Common myeloid progenitor, CD34-positive (primary cell): Measurements from ENCODE around the gene AMBP.
A peak's percentile ranks its signal among the peaks of the same experiment; 100 is the strongest.

Experiments
- CTCF ChIA-PET: fragments of 350-600 bp; sonication (Branson Sonifier 250); formaldehyde crosslinking; loops from one replicate; lab custom pipeline; 2021; ENCODE audit warnings: antibody characterized with exemption; lab: Charles Lee
- POLR2A ChIA-PET: fragments of 350-600 bp; sonication (Branson Sonifier 250); formaldehyde crosslinking; loops from one replicate; lab custom pipeline; 2021; ENCODE audit warnings: antibody characterized with exemption; lab: Charles Lee
- DNase-seq, 3 donors: peaks; one replicate each; pipeline versions ENCODE4 v3.0.0 to v3.0.0-alpha.2; 2013
- H3K27ac ChIP-seq, 2 experiments: 1 replicate in 1 of 2; 2 replicates in 1 of 2; pipeline ENCODE4 v1.7.0; 2013; ENCODE audit warnings: inconsistent platforms in 2 of 2, low read length in 2 of 2, mild to moderate bottlenecking in 2 of 2, low read depth in 1 of 2, moderate library complexity in 1 of 2; ENCODE audit not compliant: severe bottlenecking in 2 of 2, insufficient read depth in 1 of 2, poor library complexity in 1 of 2
- H3K27me3 ChIP-seq, 5 experiments: replicated peaks in 2 of 5; 1 replicate in 3 of 5; 2 replicates in 2 of 5; pipeline versions ENCODE4 v1.6.1 to v1.7.0; 2013; ENCODE audit warnings: low read length in 4 of 5, mild to moderate bottlenecking in 2 of 5, moderate library complexity in 2 of 5, inconsistent platforms in 1 of 5; ENCODE audit not compliant: insufficient read depth in 5 of 5, control insufficient read depth in 4 of 5
- H3K36me3 ChIP-seq, 4 experiments: 1 replicate in 2 of 4; 2 replicates in 2 of 4; pipeline versions ENCODE4 v1.6.1 to v1.7.0; 2013; ENCODE audit warnings: low read length in 3 of 4, control low read depth in 1 of 4, mild to moderate bottlenecking in 1 of 4; ENCODE audit not compliant: control insufficient read depth in 4 of 4, insufficient read depth in 4 of 4
- H3K4me1 ChIP-seq, 4 experiments: 1 replicate in 3 of 4; 2 replicates in 1 of 4; pipeline versions ENCODE4 v1.6.1 to v1.7.1; 2013; ENCODE audit warnings: low read length in 3 of 4, mild to moderate bottlenecking in 3 of 4, control low read depth in 1 of 4, inconsistent platforms in 1 of 4, moderate library complexity in 1 of 4; ENCODE audit not compliant: control insufficient read depth in 4 of 4, insufficient read depth in 4 of 4; ENCODE audit errors: control extremely low read depth in 1 of 4
- H3K4me3 ChIP-seq, 7 experiments: 1 replicate in 4 of 7; 2 replicates in 3 of 7; pipeline versions ENCODE4 v1.5.1 to v1.7.0; 2013; ENCODE audit warnings: mild to moderate bottlenecking in 7 of 7, low read length in 6 of 7, moderate library complexity in 6 of 7, inconsistent platforms in 2 of 7, low read depth in 2 of 7, control low read depth in 1 of 7; ENCODE audit not compliant: insufficient read depth in 4 of 7, control insufficient read depth in 1 of 7; ENCODE audit errors: extremely low read depth in 1 of 7
- H3K9me3 ChIP-seq, 5 experiments: 1 replicate in 4 of 5; 2 replicates in 1 of 5; pipeline versions ENCODE4 v1.6.1 to v1.7.1; 2013; ENCODE audit warnings: low read length in 4 of 5, mild to moderate bottlenecking in 2 of 5, inconsistent platforms in 1 of 5, low read depth in 1 of 5, moderate library complexity in 1 of 5; ENCODE audit not compliant: control insufficient read depth in 4 of 5, insufficient read depth in 2 of 5; ENCODE audit errors: control extremely low read depth in 1 of 5
- WGBS: methylation state at CpG from one replicate; pipeline ENCODE4 v1.1.5; 2013; ENCODE audit not compliant: insufficient coverage; 5-methylcytosine and 5-hydroxymethylcytosine counted together

AMBP gene

DNA sequence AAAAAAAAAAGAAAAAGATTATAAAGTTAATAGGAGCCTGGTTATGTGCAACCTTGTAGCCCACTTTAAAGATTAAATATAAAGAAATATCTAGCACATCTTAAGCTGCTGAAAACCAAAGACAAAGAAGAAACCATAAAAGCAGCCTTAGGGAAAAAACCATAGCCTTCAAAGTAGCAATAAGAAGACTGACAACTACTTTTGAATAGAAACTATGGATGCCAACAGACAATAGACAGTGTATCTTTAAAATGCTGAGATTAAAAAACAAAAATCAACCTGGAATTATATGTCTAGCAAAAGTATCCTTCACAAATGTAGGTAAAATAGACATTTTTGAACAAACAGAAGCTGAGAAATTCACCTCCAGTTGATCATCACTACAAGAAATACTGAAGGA lies 24.4 kb upstream of the AMBP start:
- H3K4me3 ChIP-seq = no peak overlapping the region
- POLR2A ChIA-PET = no interaction called here
- CTCF ChIA-PET = interaction anchor here (1.5 kb wide), 1 partner anchor 188 kb away, joined by 4 read pairs; no protein-coding TSS in a partner anchor
- peaks cover 0 to 15% (median 14%) of the 10 kb centered on the region in 5 experiments for H3K27me3 ChIP-seq
- H3K27ac ChIP-seq = no peak overlapping the region
- no peaks in the 10 kb centered on the region for H3K36me3 ChIP-seq
- H3K4me1 ChIP-seq = peaks cover 5 to 21% (median 11%) of the 10 kb centered on the region in 4 experiments
- peaks cover 0 to 11% (median 3%) of the 10 kb centered on the region in 5 experiments for H3K9me3 ChIP-seq
- DNase-seq = no peak

DNA sequence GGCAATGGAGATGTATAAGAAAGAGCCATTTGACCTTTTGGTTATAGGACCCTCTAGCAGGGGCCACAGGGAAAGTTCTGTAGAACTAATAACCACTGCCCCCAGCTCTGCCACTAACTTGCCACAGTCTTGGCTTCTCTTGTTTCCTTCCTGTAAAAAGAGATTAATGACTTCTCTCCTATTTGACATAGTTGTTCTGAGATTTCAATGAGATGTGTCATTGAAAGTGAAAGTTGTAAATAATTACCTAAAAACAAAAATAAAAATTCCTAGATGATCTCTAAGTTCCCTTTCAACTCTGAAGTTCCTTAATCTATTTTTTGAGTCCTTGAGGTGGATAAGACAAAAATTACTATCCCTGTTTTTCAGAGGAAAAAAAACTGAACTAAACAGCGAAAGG lies 22.4 kb upstream of the AMBP start:
- no CpG with 5 or more reads among the region's 1 CpG for WGBS
- Histone ChIP-seq H3K4me3 (no peak overlapping the region), H3K27ac (no peak overlapping the region), H3K9me3 (peaks cover 0 to 11% (median 3%) of the 10 kb centered on the region in 5 experiments), H3K27me3 (peaks cover 0 to 32% (median 19%) of the 10 kb centered on the region in 5 experiments), H3K4me1 (peaks cover 5 to 23% (median 12%) of the 10 kb centered on the region in 4 experiments), H3K36me3 (no peaks in the 10 kb centered on the region)
- DNase-seq = peak in 2 of 3 donors; percentile 14 to 15
- CTCF ChIA-PET = no interaction called here
- POLR2A ChIA-PET = no interaction called here

GRCh38 chr9:114099669-114100270 lies 21.7 kb upstream of the AMBP start:
- Histone ChIP-seq H3K36me3 (no peaks in the 10 kb centered on the region), H3K27me3 (peaks cover 0 to 32% (median 21%) of the 10 kb centered on the region in 5 experiments), H3K4me3 (no peak overlapping the region), H3K9me3 (peaks cover 0 to 11% (median 3%) of the 10 kb centered on the region in 5 experiments), H3K27ac (no peak overlapping the region), H3K4me1 (peaks cover 5 to 23% (median 12%) of the 10 kb centered on the region in 4 experiments)
- ChIA-PET POLR2A (no interaction called here), CTCF (interaction anchor here (1.5 kb wide), 1 partner anchor 8 kb away, joined by 7 read pairs; no protein-coding TSS in a partner anchor)
- DNase-seq = no peak
- 88% methylated on average over 1 of the region's 2 CpGs for WGBS

- CTCF ChIA-PET = interaction anchor here (0.7 to 1.5 kb wide), 2 partner anchors 9 to 17 kb away, joined by 3 to 7 read pairs; no protein-coding TSS in a partner anchor
- H3K9me3 ChIP-seq = peaks cover 0 to 11% (median 3%) of the 10 kb centered on the region in 5 experiments
- H3K27ac ChIP-seq = no peak within 1 kb of the TSS
- no peak for DNase-seq
- peak within 1 kb of the TSS; percentile 23 to 70 (median 32) for H3K4me3 ChIP-seq
- POLR2A ChIA-PET = no interaction called here
- WGBS = 68% methylated on average over 20 of the region's 32 CpGs
- peaks cover 5 to 23% (median 12%) of the 10 kb centered on the region in 4 experiments for H3K4me1 ChIP-seq
- peaks cover 0 to 32% (median 19%) of the 10 kb centered on the region in 5 experiments for H3K27me3 ChIP-seq
- no peaks in the 10 kb centered on the region for H3K36me3 ChIP-seq
Measured at GRCh38 chr9:114098936-114099668, 21.0 kb upstream of the AMBP start, which contains the start of gene KIF12. Gene KIF12 (minus strand): TSS chr9:114099292. CDS start chr9:114099276, 16 bp downstream.

DNA sequence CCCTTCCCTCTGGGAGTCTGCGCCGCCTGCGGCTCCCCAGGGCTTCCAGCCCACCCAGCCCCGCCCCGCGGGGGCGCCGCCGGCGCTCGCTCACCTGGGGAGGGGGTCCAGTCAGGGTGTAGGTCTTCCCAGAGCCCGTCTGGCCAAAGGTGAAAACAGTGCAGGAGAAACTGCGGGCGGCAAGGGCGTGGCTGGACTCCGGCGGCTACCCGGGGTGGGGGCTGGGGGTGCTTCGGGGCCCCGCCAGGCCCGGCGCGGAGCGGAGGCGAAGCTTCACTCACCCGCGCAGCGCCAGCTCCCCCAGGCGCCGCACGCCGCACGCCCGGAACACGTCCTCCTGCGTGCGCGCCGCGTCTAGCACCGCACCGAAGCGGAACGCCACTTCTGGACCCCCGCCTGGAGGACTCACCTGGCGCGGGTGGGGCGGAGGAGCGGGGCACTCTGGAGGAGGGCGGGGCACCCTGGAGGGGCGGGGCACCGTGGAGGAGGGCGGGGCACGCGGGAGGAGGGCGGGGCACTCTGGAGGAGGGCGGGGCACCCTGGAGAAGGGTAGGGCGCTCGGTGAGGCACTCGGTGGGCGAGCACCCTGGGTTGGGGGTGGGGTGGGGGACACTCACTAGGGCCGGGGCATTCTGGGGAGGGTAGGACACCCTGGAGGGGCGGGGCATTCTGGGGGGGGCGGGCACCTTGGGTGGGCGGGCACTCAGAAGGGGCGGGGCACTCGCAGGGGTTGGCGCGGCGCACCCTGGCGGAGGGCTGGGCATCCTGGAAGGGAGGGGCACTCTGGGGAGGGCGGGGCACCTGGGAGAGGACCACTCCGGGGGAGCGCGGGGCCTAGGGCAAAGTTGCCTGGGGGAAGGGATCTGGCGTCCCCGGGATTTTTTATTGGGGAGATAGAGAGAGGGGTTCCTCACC lies 20.2 kb upstream of the AMBP start:
- peak overlapping the region; percentile 23 to 70 (median 32) for H3K4me3 ChIP-seq

DNA sequence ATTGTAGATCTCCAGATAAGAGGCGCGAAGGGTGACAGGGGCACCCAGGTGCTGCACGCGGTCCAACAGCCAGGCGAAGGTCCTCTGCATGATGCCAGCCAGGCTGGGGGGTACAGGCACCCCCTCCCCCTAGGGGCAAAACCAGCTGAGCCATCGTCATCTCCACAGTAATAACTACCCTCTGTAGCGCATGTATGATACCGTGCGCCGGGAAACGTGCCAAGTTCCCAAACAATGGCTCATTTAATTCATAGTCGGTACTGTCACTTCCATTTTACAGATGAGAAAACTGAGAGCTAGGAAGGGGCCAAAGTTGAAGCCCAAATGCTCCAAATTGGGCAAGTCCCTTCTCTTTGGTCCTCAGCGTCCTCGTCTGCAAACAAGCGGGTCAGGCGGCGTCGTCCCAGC lies 19.5 kb upstream of the AMBP start:
- H3K9me3 ChIP-seq = peaks cover 0 to 7% (median 3%) of the 10 kb centered on the region in 5 experiments
- H3K27ac ChIP-seq = no peak overlapping the region
- 27% methylated on average over 16 of the region's 18 CpGs for WGBS
- peak in 2 of 3 donors; percentile 23 to 27 for DNase-seq
- ChIA-PET POLR2A (no interaction called here), CTCF (interaction anchor here (1.2 kb wide), 1 partner anchor 15 kb away, joined by 5 read pairs; no protein-coding TSS in a partner anchor)
- H3K4me3 ChIP-seq = peak overlapping the region in 5 of 7 experiments; percentile 23 to 70 (median 60)
- H3K27me3 ChIP-seq = peaks cover 0 to 32% (median 19%) of the 10 kb centered on the region in 5 experiments
- peaks cover 5 to 23% (median 12%) of the 10 kb centered on the region in 4 experiments for H3K4me1 ChIP-seq
- H3K36me3 ChIP-seq = no peaks in the 10 kb centered on the region

More for the DNA sequence above, 20.2 kb upstream of the AMBP start:
- Histone ChIP-seq H3K27ac (no peak overlapping the region), H3K36me3 (no peaks in the 10 kb centered on the region), H3K27me3 (peaks cover 0 to 32% (median 19%) of the 10 kb centered on the region in 5 experiments), H3K9me3 (peaks cover 0 to 11% (median 3%) of the 10 kb centered on the region in 5 experiments), H3K4me1 (peaks cover 5 to 23% (median 12%) of the 10 kb centered on the region in 4 experiments)
- peak; percentile 61 to 75 (median 67) for DNase-seq
- POLR2A ChIA-PET = no interaction called here
- CTCF ChIA-PET = interaction anchor here (1.2 to 1.5 kb wide), 2 partner anchors 9 to 16 kb away, joined by 5 to 7 read pairs; no protein-coding TSS in a partner anchor
- whole genome bisulfite sequencing = 2% methylated on average over 22 of the region's 77 CpGs
